Effector CD4-positive, alpha-beta T cell (primary cell): Measurements from ENCODE around the gene CPM.

Experiments
- DNase-seq: peaks from one replicate; pipeline ENCODE4 v3.0.0-alpha.2; 2020

CPM gene

DNA sequence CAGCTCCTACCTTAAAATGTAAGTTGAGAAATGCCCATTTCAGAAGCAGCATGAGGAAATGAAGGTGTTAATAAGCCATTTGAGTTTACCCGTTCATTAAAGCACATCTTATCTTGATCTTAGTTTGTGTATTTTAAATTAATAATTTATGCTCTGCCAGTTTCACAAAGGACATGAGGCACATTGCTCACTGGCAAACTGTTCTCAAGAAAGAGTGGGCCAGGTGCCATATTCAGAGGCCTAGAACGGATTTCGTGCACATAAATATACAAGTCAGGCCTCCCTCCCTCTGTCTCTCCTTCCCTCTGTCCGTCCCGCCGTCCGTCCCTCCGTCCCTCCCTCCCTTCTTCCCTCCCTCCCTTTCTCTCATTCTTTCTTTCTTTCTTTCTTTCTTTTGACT, 29.5 kb downstream of the CPM start:
- DNase-seq = no peak

DNA sequence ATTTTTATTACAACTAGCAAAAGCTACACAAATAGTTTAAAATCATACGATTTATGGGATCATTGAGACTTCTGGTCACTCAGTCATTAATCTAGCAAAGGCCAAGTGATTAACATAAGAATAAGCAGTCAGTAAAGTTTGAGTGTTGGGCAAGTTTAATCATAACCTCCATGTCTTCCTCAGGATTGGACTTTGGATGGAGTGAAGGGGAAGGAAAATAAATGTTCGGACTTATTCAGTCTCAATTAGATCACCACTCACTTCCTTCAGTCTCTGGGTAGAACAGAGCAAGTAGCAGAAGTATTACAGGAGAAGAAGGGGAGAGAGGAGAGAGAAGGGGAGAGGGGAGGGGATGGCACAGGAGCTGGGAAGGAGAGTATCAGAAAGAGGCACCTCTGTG, 31.4 kb downstream of the CPM start:
- DNase-seq = no peak

DNA sequence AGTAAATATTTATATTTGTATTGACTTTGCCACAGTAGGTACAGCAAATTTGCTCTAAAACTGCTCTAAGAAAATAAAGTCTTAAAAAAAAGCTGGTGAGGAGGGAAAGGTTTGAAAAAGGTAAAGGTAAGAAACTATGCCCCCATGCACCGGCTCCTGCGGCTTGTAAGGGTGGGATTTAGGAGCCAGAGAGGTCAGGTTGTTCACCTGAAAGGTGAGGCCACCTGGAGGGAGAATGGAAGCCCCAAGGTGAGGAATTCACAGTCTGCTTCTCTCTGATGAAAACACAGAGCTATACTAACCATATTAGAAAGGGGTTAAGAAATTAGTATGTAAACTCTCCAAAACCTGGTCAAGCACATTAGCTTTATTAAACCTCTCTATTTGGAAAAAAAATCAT, 31.8 kb downstream of the CPM start:
- DNase-seq = no peak

DNA sequence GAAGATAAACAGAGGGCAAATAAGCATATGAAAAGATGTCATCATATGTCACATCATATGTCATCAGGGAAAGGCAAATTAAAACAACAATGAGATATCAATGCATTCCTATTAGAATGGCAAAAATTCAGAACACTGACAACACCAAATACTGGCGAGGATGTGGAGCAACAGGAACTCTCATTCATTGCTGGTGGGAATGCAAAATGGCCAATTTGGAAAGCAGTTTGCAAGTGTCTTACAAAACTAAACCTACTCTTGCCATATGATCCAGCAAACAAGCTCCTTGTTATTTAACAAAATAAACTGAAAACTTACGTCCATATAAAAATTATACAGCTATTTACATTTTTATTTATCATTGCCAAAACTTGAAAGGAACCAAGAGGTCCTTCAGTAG, 32.7 kb downstream of the CPM start:
- DNase-seq = no peak

DNA sequence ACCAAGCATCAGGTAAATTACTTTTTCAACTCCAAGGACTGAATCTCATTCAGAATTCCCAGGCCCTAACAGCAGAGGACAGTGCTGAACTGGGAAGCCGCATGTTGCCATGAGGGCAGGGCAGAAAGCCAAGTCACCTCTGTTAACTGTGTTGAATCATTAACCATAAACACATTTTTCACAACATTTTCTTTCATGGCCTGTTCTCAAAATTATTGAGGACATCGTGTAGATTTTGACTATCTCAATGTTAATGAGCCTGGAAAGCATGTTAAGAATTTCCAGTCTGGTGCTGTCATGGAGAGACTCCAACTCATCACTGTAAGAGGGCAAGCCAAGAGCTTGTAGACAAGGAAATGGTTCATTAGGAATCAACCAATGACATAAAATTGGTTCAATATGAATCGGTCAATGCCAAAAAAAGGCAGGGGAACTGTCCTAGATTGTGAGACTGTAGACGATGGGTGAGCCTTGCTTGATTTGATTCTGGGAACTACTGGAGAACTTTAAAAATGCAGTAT, 33.7 kb downstream of the CPM start:
- no peak for DNase-seq

DNA sequence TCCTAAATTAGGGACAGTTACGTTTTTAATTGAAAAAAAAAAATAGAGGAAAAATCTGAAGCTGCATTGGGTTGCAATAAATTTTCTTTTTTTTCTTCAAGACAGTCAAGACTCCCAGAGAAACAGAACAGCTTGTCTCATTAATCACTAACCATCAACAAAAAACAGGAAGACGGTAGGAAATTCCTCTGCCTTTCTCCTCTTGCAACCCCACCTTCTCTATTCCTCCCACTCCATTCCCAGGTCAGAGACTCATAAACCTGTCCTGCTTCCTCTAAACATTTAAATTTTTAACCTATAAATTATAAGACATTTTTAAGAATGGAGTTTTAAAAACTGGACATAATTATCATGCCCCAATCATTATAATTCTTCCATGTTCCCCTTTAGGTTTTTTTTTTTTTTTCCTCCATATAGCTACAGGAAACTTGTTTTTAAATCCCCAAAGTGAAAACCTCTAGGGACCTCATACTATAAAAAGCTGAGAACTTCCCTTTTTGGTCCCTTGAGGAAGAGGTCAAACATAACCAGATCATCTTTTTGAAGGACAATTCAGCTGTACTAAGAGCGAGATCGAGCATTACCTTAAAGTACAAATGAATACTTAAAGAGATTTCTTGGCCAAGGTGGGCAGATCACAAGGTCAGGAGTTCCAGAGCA, 36.0 kb downstream of the CPM start:
- DNase-seq = no peak

DNA sequence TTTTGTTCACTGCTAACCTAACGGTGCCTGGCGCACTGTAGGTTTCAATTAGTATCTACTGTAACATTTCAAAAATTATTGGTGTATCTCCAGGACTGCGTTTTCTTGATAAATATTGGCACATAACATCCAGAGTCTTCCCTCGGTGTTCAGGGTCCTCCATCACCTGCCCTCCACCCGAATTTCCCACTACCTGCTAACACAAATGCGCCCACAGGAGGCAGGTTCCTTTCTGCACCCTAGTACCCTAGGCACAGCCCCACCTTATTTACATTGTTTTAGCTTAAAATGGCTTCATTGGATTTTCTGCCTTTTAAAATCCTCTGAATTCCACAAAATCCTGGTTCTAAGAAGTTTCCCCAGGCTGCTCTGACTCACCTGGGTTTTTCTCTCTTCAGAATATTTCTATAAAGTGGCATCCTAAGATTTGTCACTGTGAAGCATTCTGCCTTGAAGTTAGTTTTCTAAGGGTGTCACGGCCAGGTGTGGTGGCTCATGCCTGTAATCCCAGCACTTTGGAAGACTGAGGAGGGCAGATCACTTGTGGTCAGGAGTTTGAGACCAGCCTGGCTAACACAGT, 38.6 kb downstream of the CPM start:
- DNase-seq = no peak

DNA sequence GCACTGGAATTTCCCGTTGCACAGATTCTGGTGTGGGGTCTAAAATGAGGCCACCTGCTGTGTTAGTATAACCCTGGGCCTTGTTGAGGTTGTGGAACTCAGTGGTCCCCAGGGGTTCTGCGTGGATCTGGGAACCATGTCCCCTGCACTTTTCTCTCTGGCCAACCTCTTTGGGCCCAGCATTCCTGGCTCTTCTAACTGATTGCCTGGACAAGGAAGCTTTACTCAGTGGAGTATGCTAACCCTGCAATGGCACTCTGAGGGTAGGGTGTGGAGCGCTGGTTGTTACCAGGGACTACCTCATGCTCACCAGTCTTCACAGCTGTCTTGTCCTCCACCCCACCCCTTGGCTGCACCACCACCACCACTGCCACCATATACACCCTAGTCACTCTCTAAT, 39.2 kb downstream of the CPM start:
- no peak for DNase-seq

DNA sequence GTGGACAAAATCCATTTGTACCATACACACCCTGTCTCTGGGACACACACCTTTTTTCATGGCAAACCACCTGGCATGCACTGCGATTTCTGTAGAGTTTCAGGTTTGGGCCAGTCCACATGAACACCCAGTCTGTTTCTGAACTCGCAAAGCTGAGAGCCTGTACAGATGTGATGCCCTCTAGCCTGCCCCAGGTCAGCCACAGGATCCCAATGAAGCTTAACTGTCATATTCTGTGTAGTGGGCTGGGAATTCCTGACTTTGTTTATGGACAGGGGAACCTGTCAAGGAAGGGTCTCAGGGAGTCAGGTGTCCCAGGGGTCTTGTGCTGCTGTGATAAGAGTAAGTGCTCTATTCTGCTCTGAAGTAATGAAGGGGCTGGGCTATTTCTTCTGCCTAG, 39.8 kb downstream of the CPM start:
- no peak for DNase-seq

DNA sequence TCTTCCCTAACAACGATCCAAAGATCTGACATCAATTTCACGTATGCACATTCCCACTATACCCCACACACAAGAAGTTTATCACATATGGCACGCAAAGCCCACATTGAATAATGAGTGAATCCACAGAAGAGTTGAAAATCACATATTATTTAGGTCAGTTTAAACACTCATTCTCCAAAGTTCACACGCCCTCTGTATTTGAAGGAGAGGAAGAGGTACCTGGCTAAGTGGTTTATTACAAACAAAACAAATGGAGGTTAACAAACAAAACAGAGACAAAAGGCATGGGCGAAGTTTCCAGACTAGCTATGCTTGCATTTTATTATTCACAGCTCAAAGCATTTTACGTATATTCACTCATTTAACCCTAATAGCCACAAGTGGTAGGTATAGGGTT, 41.8 kb downstream of the CPM start:
- no peak for DNase-seq

DNA sequence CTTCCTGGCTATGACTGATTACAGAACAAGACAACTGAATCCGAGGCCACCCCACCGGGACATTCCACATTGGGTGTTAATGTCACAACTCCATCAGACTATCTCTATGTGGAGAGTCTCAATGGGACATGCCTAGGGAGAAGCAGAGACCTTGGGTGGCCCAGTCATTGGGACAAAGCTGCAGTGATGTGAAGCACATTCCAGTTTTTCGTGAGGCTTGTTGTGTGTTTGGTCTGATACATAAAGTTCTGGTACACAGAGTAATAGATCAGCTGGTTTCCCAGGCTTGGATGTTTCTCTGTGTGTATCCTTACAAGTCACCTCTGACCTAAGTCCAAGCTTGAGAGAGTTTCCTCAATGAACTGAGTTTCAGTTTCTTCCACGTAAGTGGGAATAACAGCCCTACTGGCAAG, 42.3 kb downstream of the CPM start:
- no peak for DNase-seq

DNA sequence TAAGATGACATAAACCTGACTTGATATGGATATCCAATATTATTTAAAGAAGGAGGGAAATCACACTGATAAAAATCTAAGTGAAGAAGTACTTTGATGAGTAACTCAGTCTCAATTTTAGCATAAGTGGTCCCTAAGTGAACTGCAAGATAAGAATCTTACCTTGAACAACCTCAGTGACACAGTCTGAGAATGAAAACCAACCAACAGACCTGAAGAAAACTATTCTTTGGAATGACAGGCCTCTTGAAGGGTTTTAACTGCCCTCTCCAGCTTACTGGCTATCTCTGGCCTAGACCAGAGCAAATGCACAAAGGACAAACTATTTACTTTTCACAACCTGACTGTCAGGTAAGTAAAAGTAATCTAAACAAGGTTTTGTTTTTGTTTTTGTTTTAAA, 44.7 kb downstream of the CPM start:
- DNase-seq = no peak

DNA sequence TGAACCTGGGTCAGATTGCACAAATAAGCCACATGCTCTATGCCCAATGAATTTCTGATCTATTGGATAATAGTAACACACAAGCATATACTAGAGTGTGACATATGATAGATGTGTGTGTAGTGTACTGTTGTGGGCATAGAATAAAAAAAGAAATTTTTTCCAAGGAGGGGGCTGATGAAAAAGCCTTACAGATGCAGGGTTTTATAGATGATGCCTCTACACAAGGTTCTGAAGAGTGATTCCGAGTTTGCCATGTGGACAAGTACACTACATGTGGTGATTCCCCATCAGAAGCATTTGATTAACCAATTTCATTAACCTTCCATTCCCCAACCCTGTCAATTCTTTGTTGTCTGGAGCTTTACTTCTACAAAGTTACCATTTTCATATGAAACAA, 45.3 kb downstream of the CPM start:
- DNase-seq = no peak

DNA sequence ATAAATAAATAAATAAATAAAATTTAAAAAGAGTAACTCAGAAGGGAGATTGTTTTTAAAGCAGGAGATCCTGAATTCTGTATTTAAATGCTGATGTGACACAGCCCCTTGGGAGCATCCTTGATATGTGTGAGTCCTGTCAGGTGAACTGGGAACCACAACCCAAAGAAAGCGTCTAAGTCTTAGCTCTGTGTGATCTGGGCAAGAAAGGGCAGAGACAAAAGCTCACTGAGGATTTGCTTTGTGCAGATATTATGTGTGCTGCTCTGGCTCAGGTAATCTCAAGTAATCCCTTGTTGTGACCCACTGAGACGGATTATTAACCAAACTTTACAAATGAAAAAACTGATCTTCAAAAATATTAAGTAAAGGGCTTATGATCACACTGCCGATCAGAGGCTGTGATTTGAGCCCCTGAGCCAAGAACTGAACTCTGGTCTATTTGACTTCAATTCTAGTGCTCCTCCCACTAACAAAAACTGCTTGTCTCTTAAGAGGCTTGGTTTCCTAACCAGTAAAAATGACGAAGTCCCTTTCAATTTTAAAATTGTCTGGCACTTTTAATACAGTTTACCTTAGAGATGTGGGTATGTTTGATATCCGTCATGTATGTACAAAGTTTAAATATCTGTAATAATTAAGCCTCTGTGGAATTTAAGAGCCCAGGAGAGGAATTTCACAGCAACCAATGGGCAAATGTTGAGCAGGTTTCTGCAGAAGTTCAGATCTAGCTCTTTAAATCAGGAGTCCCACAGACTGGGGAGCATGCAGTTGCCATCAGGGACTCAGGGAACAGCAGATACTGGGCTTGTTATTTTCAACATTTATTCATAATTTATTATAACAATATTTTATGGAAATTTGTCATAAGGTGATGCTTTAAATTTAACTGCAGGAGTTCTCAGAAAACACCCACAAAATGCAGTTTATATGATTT, 46.1 kb downstream of the CPM start:
- no peak for DNase-seq

DNA sequence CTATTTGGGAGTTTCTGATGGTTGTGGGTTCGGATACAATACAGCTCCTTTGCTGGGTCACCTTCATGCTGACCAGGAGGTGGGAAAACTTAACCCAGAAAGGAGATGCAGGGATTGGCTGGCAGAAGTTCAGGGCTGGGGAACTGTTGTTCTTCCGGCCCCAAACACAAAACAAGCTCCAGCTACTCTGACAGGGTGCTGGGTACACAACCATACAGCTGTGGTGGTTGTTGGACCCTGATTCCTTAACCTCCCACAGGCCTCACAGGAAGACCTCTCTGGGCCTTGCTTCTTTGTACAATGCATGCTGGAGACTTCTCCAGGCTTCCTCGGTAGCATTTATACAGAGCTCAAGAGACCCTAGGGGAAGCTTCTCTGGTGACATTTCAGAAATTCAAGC, 47.6 kb downstream of the CPM start:
- DNase-seq = no peak

DNA sequence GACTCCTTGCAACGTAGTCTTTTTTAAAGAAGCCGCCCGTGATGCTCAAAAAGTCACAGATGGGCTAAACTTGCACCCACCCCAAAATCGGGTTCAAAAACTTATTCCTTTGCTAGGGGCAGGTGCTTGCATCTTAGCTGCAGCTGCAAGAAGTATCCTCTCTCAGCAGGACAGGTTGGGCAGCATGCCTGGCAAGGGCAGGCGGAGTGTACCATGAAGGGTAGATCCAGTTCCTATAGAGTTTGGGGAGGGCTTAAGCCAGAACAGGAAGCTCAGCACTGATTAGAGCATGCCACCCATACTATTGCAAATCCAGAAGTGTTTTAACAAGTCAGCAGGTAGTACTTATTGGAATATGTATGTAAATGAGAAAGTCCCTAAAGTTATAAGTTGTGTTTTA, 48.7 kb downstream of the CPM start:
- no peak for DNase-seq

DNA sequence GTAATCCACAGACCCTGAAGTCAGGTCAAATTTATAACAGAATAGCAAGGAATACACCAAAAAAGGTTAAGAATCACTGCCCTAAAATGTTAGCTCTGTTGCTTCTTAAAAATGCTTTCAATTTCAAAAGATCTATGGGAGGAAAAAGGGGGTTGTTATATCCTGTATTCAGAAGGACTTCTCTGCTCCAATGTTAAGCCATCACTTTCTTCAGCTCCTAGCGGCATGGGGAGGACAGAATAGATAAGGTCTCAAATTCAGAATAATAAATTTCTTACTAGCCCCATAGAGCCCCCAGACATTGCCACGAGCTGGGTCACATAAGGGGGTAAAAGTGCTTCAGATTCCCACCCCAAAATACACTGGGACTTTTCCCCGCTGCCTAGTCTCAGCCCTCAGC, 49.8 kb downstream of the CPM start:
- no peak for DNase-seq

DNA sequence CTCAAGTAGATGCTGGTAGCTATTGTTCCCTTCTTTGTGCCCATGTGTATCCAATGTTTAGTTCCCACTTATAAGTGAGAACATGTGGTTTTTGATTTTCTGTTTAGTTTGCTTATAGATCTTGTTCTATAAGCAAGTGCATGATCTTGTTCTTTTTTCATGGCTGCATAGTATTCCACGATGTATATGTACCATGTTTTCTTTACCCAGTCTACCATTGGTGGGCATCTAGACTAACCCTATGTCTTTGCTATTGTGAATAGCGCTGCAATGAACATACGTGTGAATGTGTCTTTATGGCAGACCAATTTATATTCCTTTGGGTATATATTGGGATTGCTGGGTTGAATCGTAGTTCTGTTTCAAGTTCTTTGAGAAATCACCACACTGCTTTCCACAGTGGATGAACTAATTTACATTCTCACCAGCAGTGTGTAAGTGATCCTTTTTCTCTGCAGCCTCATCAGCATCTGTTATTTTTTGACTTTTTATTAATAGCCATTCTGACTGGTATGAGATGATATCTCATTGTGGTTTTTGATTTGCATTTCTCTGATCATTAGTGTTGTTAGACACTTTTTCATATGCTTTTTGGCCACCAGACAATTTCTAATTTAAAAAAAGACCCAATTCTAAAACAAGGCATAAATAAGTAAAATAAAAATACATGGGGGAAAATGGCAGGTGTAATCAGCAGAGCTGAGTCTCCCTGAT, 50.6 kb downstream of the CPM start:
- no peak for DNase-seq

DNA sequence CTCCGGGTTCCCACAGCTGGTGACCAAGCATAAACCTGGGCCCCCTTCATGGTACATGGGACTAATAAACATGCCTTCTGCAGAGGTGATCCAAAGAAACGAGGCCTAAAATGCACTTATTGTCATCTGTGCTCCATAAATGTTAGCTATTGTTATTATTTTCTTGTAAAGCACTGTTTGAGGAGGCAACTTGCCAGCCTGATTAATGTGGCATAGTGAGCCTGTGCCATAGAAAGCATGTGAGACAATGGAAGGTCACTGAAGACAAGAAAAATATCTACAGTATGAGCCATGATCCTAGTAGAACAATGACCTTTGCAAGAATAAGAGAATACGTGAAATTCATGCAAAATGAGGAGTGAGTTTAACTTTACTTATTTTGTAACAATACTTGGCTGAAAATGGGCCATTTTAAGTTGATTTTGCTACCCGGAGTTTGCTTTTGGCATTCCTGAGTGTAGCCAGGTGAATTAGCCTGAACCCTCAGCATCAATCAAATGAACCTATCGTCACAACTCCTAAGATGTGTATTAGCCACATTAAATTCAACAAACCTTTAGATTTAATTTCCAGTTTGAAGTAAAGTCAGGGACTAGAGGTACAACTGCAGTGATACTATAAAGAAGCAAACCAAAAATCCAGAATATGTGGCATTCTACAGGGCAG, 52.2 kb downstream of the CPM start:
- DNase-seq = no peak

DNA sequence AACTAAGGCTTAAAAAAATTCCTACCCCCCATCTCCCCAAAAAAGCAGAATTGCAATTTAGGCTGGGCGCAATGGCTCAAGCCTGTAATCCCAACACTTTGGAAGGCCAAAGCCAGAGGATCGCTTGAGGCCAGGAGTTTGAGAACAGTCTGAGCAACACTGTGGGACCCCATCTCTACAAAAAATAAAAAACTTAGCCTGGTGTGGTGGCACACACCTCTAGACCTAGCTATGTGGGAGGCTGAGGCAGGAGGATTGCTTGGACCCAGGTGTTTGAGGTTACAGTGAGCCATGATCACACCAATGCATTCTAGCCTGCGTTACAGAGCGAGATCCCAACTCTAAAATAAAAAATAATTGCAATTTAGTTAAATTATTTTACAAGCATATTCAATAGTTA, 54.1 kb downstream of the CPM start:
- no peak for DNase-seq

DNA sequence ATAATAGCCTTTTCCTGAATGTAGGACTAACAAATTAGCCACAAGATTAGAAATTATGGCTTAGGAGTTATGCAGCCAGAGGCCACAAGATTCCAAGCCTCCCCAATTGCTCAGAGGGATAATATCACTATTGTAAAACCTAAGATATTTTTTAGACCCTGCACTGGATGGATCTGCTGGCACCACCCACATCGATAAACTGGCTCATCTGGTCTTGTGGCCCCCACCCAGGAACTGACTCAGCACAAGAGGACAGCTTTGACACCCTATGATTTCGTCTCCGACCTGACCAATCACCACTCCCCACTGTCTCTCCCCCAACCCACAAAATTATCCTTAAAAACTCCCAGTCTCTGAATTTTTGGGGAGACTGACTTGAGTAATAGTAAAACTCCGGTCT, 54.7 kb downstream of the CPM start:
- DNase-seq = no peak

DNA sequence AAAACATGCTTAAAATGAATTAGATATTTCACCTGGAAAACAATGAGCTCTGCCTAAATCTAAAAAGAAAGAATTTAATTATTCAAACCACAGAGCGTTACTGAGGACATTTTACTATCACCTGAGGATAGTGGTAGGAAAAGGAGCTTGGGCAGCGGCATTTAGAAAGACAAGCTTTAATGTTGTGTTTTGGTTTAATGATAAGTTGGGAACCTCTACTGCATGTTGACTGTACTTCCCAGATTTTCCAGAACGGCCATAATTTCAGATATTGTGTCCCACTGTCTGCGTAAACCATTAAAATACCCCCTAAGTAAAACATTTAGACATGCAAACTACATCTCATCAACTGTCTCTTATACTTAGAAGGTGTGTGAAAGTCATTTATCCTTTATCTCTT, 55.4 kb downstream of the CPM start:
- DNase-seq = no peak

DNA sequence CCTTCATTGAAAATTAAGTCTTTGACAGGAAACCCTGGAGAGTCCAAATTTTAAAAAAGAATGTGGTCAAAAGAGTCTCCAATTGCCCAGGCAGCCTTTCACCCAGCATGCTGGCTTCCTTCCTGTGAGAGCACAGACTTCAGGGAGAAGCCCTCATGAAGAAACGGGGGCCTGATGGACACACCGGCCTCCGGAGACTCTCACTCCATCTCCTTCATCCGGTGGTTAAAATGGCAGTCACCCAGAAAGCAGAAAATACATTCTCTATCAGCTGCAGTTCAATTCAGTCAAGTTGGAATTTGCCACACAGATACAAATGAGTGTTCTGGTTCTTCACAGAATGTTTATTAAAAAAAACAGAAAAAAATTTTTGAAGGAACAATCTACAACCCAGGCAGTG, 56.5 kb downstream of the CPM start:
- no peak for DNase-seq
